ENCODE measurements around the gene KLHDC8B.

- TF ChIP-seq EZH2 (IDR thresholded peaks at IDR 0.05) (no peak), FOXP2 (optimal IDR thresholded peaks at IDR 0.05; ENCODE audit: control extremely low read depth, extremely low read length, insufficient read depth) (no peak)
These were observed 48.4 kb upstream of the KLHDC8B start for GRCh38 chr3:49122886-49123545.

Data from SK-N-MC (cell line).